Measurements from ENCODE around the gene FAM199X.

DNA sequence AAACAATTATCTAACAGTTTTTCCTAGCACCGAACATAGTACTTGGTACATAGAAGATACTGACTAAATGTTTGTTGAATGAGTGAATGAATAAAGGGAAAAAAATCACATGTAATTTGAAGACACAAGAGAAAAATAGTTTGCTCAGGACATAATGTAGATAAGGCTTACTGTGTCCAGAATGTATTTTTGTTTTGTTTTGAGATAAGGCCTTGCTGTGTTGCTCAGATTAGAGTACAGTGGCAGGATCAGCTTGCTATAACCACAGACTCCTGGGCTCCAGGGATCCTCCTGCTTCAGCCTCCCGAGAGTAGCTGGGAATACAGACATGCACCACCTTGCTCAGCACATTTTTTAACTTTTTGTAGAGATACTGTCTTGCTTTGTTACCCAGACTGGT, 6.5 kb downstream of the FAM199X start:
- TF ChIP-seq TCF12 (IDR thresholded peaks at IDR 0.05; ENCODE audit: low read depth, low read length) (no peak), FOSL1 (IDR thresholded peaks at IDR 0.05; ENCODE audit: insufficient read depth, low read depth, low read length) (no peak), CTBP2 (IDR thresholded peaks at IDR 0.05; ENCODE audit: borderline replicate concordance, insufficient read depth, insufficient read length, low read length) (no peak), EP300 (IDR thresholded peaks at IDR 0.05; ENCODE audit: borderline replicate concordance in 1 of 2, low read depth in 2 of 2, low read length in 2 of 2) (no peak), E2F6 (IDR thresholded peaks at IDR 0.05) (no peak)
- TF ChIP-seq, protein P1, sequence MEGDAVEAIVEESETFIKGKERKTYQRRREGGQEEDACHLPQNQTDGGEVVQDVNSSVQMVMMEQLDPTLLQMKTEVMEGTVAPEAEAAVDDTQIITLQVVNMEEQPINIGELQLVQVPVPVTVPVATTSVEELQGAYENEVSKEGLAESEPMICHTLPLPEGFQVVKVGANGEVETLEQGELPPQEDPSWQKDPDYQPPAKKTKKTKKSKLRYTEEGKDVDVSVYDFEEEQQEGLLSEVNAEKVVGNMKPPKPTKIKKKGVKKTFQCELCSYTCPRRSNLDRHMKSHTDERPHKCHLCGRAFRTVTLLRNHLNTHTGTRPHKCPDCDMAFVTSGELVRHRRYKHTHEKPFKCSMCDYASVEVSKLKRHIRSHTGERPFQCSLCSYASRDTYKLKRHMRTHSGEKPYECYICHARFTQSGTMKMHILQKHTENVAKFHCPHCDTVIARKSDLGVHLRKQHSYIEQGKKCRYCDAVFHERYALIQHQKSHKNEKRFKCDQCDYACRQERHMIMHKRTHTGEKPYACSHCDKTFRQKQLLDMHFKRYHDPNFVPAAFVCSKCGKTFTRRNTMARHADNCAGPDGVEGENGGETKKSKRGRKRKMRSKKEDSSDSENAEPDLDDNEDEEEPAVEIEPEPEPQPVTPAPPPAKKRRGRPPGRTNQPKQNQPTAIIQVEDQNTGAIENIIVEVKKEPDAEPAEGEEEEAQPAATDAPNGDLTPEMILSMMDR (IDR thresholded peaks at IDR 0.05; ENCODE audit: control extremely low read depth in 1 of 3, insufficient read depth in 1 of 3, low read depth in 1 of 3, low read length in 3 of 3): no peak

Data from H1 (cell line).